Limb (tissue), 2 donors: ENCODE data around the gene REPS1.
A peak's percentile ranks its signal among the peaks of the same experiment; 100 is the strongest.
"Not testable (repeated sequence)": the region's sequence is repeated elsewhere in the genome, so short reads cannot be mapped to it uniquely, and the experiment has no call there.

Experiments
- DNase-seq, 2 donors: peaks; one replicate each; pipeline ENCODE4 v3.0.0-alpha.2; 2016; ENCODE audit errors: extremely low spot score in 2 of 2

Gene REPS1

DNA sequence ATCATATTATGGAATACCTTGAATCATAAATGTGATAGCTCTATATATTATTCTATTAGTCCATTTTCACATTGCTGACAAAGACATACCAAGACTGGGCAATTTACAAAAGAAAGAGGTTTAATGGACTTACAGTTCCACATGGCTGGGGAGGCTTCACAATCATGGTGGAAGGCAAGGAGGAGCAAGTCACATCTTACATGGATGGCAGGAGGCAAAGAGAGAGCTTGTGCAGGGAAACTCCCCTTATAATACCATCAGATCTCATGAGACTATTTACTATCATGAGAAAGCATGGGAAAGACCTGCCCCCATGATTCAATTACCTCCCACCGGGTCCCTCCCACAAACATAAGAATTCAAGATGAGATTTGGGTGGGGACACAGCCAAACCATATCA is 51.2 kb downstream of the REPS1 start:
- not testable (repeated sequence) for DNase-seq

DNA sequence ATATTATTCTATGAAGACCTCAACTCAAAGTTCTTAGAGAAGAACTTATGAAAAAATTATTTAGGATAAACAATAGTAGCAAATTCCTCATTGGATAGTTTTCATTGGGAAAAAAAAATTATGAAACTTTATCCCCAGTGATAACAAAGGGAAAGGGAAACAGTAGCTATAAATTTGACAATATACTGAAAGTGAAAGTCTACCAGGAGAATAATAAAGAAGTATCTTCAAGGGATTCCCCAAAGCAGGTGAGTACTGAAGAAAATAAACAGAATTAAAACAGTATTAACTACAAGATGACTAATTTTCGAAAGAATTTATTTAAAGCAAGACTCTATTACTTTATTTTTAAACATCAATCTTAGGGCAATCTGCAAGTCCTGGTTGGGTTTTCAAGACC is 56.4 kb downstream of the REPS1 start:
- DNase-seq, result no peak

DNA sequence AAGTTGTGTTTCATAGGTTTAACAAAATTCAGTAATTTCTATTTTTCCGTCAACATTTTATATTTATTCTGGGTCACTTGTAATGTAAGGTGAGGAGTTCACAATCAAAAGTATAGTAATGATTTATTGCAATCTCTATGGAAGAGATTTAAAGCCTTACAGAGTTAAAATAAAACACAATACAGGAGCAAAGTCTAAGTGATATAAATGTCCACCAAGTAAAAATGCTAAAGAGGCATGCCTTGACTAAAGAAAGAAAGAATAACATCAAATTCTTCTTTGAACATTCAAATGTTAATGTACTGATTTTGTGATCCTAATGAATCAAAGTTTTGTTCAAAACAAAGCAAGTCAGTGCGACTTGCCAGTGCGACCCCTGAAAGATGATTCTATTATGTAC is 61.5 kb downstream of the REPS1 start:
- DNase-seq, result no peak

DNA sequence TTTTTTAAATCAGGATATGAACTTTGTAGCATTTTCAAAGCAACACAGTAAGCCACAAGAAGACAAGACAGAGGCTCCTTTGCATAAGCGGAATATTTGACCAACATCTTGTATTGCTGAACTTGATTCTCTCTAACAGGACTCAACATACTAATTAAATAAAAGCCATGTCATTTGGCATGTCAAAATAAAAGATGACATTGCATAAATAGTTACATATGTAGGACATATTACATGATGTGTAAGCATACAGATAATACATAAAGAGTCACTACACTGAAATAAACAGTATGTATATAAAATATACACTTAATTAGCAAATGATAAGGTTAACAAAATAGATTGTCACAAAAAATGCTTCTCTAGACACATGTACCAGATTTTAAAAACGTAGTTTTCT is 62.2 kb downstream of the REPS1 start:
- no peak for DNase-seq

DNA sequence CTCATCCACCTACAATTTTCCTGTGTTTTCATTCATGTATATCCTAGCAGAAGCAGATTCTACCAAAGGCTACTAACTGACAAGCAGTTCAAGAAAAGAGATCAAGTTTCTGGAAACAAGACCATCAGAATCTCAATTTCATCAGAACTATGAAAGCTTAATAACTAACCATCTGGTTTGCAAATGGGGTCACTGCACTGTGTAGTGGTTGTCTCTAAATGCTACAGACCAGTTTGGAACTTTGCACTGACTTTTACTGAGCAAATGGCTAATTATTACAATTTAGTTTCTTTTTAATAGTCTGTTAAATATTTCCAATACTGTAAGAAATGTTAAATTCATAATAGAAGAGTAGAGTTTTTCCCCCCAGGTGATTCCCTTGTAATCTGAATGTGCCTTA is 64.5 kb downstream of the REPS1 start:
- DNase-seq, result no peak

DNA sequence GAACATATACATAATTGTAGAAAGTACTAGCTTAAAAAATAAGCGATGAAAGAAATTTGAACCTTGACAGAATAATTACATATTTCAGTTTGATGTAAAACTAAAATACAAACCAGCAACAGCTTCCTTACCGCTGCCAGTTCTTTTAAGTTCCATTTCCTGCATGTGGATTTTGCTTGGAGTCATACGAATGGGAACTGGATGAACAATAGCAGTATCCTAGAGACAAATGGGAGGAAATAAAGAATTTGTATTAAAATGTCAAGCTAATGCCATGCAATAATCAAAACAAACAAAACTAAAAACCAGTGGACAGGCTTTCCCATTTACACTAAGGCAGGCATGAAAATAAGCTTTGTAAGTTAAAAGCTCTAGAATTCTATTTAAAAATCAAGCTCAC is 67.1 kb downstream of the REPS1 start:
- no peak for DNase-seq

DNA sequence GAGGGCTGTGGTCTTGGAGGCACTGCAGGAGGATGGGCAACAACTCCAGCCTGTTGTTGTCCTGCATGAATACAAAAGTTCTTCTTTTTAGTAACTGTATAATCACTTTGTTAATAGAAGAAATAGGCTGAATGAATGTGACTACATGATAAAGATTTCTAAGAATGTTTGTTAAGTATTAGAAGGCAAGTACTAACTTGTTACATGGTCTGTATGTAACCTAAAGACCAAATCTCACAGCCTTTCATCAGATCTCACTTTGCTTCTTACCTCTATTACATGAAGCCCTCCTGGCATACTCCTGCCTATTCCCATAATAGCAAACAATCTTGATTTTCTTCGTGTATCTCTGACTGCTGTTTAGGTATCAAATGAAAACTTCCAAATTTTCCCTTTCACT is 73.4 kb downstream of the REPS1 start:
- no peak for DNase-seq

DNA sequence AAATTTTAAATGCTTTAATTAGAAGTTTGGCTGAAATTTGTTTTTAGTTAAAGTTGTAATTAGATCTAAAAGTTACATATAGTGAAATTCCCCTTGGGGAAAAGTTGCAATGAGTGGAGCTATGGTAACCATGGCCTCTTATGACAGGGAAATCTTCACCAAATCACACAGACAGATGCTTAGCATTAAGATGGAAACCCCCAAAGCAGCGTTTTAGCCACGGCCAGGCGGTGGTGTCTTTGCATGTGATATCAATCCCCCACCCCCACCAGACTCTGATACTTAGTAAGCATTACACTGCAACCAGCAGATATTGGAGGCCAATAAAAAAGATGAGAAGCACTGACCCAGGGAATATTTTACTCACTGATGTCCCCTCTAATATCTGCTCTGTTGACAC is 75.7 kb downstream of the REPS1 start:
- DNase-seq, result no peak

DNA sequence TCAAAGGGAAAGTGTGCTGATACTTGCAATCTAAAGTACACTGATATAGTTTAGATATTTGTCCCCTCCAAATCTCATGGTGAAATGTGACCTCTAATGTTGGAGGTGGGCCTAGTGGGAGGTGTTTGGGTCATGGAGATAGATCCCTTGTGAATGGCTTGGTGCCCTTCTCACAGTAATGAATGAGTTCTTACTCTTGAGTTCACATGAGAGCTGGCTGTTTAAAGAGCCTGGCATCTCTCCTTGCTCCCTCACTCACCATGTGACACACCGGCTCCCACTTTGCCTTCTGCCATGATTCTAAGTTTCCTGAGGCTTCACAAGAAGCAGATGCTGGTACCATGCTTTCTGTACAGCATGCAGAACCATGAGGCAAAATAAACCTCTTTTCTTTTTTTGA is 78.1 kb downstream of the REPS1 start:
- no peak for DNase-seq

DNA sequence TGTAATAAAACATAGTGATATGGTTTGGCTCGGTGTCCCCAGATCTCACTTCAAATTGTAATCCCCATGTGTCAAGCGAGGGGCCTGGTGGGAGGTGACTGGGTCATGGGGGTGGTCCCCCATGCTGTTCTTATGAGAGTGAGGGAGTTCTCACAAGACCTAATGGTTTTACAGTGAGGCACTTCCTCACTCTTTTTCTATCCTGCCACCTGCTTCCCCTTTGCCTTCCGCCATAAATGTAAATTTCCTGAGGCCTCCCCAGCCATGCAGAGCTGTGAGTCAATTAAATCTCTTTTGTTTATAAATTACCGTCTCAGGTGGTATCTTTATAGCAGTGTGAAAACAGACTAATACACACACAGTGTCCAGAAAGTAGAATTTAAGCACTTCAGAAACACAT is 78.5 kb downstream of the REPS1 start:
- DNase-seq, result no peak

DNA sequence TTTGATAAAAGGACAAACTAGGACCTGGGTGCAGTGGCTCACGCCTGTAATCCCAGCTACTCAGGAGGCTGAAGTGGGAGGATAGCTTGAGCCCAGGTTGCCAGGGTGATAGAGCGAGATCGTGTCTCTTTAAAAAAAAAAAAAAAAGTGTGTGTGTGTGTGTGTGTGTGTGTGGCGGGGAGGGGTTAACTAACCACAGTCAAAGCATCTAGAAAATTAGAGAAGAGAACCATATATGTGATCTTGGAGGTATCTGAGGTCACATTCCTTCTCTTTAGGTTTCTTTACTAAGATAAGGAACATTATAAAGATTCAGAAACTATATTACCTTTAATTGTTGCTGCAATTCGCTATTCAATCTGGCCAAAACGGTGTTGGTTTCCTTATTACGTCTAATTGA is 80.9 kb downstream of the REPS1 start:
- DNase-seq, result no peak

DNA sequence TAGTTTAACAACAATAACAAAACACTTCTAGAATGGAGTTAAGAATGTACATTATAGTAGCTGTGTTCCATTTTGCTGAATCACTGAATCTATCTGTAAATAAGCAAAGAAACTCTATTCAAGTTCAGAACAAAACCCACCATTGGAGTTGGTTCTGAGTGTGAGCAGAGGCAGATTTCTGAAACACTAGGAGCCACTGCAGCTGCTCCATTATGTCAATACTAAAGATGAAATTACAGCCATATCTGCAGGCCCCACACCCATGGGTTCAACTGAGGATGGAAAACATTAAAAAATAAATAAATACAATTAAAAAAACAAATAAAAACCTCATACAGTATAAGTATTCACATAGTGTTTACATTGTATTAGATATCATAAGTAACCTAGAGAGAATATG is 91.0 kb downstream of the REPS1 start:
- no peak for DNase-seq

DNA sequence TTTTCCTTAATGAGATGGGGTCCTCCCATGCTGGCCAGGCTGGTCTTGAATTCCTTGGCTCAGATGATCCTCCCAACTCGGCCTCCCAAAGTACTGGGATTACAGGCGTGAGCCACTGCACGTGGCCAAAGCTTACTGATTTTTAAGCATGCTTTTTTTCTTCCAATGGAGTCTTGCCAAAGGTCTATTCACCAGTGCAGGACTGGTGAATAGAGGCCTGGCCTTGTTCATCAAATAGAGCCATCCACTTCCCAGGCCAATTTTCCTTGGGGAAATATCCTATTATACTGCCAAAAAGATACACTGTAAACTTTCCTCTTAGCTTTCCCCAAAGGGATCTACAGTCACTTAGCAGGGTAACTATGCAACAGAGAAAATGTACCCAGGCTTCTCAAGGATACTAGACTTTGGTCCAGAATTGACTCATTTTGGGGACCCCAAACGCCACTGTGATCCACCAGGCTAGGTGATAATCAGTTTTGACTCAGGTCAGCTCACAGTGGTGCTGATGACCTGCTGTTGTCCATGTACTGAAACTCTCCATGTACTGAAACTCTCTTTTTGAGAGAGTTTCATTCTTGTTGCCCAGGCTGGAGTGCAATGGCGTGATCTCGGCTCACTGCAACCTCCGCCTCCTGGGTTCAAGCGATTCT is 91.8 kb downstream of the REPS1 start:
- no peak for DNase-seq

DNA sequence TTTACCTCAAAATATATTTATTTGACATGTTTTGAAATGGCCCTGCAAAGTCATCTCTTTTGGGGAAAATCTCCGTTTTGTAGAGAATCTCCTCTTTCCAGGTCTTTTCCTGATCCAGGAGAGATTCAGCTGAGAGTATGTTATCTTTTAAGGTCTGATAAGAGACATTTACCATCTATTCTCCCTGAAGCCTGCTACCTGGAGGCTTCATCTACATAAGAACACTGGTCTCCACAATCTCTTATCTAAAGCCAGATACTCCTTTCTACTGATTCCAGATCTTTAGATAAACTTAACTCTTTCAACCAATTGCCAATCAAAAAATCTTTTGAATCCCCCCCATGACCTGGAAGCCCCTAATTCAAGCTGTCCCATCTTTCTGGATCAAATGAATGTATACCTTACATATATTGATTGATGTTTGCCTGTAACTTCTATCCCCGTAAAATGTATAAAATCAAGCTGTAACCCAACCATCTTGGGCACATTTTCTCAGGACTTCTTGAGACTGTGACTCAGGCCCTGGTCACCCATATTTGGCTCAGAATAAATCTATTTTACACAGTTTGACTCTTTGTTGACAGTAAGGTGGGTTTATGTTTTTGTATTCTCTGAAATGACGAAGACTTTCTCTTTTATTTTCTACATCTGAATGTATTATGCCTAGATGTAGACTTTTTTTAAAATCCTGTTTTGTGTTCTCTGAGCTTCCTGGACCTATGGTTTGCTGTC is 96.6 kb downstream of the REPS1 start:
- DNase-seq, result no peak

DNA sequence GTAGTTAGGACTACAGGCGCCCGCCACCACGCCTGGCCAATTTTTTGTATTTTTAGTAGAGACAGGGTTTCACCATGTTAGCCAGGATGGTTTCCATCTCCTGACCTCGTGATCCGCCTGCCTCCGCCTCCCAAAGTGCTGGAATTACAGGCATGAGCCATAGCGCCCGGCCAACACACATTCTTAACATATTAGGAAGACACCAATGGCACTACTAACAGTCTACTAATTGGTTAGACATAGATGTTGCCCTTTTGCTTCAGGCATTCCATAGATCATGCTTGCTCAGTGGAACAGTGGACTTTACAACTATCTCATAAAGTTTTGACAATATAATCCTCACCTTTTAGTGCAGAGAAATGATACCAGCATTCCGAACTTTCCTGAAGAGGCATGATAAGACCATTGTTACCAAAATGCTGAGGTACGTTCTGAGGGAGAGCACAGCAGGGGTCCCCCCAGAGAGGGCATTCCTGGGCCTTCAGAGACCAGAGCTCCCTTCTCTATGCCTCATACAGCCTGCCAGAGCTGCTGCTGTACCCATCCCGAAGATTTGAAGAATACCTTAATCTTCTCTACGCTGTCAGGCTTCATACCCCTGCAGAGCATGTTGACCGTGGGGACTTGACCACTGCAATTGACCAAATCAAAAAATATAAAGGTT is 102.8 kb downstream of the REPS1 start:
- no peak for DNase-seq

DNA sequence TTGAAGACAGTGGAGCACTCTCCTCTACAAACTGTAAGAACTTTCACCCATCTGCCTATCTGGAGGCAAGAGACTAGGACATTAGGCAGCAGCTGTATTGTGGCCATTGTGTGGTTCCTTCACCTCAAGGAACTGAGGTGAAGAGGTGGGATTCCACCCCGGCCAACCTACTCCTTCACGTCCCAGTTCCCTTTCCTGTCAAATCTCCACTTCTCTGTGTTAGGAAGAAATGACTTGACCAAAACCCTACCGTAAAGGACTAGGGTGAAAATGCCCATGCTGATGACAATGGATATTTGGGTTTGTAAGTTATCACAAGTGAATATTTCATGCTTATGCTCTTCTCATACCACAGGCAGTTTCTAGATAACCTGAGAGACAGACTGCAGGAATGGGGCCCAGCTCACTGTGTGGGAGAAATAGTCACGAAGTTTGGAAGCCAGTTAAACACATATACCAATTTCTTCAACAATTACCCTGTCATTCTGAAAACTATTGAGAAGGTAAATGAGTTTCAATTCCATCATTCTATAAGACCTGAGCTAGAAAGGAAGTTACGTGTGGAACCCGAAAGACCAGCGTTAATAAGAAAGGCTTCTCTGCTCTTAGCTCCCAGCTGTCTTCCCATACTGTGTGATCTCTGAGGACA is 105.6 kb downstream of the REPS1 start:
- DNase-seq, result no peak

DNA sequence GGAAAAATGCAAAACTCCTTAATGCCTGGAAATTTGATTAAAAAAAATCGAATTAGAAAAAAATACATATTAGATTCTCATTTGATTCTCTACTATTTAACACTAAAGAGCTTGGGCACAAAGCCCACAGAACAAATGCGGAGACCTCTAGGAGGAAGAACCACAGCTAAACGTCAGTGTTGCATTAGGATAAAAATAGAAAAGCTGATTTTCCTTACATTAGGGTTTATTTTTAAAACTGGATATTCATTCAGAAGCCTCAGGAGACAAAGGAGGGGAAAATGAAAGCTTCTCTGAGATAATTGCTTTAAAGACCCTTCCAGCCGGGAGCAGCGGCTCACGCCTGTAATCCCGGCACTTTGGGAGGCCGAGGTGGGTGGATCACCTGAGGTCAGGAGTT is 114.9 kb downstream of the REPS1 start:
- no peak for DNase-seq

DNA sequence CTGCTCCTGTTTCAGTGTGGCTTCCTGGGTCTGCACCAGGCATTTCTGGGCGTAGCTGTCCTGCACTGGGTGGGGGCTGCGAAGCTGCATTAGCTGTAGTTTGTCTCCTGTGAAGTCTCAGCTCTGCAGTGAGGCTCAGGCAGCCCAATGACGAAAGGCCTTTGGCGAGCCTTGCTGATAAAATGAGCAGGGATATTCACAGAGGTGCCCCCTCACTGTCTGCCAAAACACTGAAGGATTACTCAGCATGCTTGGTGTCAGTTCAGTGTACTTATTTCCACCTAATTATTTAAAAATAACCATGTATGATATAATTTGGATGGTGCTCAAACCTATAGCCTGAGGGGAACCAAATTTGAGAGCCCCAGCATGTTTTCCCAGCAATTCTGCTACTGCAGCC is 118.7 kb downstream of the REPS1 start:
- DNase-seq, result peak in 1 of 2 donors; percentile 32

DNA sequence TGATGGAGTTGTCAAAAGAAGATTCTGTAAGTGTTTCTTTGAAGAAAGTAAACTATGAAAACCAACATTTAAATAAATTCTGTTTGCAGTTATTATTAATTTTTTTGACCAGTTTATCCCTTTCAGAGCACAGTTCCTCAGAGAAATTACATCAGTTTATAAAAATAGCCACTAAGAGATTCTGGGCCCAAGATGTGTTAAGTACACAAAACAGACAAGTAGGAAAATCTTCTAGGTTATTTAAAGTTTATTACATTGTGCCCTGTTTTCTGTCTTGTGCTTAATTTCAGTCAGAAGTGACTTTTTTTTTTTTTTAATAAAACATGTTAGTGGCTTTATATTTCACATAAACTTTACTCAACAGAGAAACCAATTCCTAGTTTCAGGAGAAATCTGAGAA is 119.9 kb downstream of the REPS1 start:
- DNase-seq, result no peak

DNA sequence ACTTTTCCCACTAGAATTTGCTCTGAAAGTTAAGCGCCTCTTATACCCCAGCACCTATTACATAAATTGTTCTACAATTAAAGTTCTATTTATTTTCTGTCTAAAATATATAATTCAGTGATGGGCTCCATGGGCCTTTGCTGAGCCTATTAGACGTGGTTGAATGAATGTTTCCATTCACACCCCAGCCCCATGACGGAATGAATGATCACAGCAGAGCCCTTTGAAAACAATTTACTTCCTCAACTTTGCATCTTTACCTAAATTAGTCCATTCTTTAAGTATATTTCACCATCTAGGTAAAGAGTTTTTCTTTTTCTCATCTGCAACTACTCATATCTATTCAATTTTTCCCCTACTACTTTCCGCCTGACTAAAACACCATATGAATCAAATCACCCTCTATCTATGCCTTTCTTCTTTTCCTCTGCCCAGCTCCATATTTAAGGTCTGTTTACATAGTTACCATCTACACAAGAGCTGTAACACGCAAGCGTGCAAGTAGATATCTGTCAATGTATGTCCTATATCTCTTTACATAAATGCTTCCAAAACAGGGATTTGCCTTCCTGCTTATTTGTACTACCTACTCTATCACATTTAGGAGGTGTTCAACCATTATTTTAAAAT is 122.5 kb downstream of the REPS1 start:
- DNase-seq, result no peak

DNA sequence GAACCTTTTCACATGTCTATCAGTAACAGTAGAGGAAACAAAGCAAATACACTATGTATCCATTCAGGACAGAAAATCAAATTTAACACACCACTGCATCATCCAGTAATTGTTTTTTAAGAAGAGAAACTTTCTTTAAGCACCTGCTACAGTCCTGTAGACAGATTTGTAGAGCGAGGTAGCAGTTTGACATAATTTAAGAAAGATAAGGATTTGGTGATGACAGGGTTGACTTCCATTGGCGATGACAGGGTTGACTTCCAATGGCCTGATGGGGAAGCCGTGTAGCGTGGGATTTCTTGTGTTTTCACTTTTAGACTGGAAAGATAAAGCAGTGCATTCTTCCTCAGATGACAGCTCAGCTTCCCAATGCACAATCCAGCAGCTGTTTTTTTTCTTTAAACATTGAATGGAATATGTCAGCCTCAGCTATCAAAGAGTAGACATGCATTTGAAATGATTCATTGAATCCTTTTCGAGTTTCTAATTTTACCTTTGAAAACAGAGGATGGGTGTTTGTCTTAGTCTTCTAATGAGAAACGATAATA is 123.6 kb downstream of the REPS1 start:
- no peak for DNase-seq

DNA sequence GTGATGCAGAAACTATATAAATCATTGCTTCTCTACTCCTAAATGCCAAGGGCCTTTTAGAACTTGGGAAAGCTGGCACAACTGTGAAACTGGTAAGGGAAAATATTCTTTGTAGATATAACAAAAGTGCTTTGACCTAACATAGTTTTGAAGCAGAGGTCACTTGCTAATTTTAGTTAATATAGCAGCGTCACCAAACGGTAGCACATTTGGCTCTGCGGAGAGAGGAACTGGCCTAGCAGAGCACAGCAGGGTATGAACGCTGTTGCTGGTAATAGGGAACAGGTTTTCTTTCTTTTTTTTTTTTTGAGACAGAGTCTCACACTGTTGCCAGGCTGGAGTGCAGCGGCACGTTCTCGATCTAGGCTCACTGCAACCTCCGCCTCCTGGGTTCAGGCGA is 124.7 kb downstream of the REPS1 start:
- no peak for DNase-seq
